Stimulated activated CD8-positive, alpha-beta memory T cell treated with anti-CD3 and anti-CD28 coated beads, Interleukin-15, amount 100 ng/mL, for 4 hours (primary cell): ENCODE data around the gene ARHGEF10L.

Experiments used
- DNase-seq, 2 donors: peaks; one replicate each; pipeline ENCODE4 v3.0.0-alpha.2; 2020; ENCODE audit warnings: low read depth in 2 of 2

Gene ARHGEF10L

GRCh38 chr1:17569200-17570139 is 30.0 kb downstream of the ARHGEF10L start:
- no peak for DNase-seq

DNA sequence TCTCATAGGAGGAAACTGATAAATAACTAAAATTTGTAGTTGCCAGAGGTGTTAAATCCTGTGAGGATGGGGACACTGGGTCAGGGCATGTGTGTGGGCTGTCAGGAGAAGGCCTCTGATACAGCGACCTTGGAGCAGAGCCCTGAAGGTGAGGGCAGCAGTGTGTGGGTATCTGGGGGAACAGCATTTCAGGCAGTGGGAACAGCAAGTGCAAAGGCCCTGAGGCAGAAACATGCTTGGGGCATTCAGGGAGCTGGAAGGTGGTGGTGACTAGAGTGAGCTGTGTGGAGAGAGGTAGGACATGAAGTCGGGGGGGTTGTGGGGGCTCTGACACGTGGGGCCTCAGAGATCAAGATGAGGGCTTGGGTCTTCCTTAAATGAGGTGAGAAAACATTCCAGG is 30.7 kb downstream of the ARHGEF10L start:
- no peak for DNase-seq

DNA sequence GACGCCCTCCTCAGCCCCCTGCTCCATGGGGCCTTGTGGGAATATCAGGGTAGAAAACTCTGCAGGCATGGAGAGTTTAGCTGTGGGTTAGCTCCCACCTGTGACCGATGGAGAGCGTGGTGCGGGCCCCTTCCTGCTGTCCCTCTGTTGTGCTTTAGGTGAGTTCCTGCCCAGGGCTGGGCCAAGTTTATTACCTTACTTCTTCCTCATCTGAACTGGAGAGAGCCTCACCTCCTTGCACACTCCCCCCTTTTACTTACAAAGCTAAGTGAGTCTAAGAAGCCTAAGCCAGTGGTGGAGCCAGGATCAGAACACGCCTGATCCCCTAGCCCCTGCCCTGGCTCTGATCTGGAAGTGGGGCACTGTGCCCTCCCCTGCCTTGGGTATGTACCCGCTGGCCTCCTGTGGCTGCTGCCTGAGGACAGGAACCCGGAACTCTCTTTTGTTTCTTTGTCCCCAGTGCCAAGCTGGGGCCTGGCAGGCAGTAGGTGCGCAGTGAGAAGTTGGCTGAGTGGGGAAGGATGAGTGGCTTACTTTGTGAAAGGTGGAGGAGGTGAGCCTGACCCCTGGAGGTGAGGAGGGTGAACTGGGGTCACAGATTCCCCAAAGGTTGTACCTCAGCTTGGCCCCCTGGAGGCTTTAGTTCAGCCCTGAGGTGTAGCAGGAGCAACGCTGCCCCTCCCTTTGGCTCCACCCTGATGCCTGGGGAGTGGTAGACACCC is 32.9 kb downstream of the ARHGEF10L start:
- DNase-seq: no peak

DNA sequence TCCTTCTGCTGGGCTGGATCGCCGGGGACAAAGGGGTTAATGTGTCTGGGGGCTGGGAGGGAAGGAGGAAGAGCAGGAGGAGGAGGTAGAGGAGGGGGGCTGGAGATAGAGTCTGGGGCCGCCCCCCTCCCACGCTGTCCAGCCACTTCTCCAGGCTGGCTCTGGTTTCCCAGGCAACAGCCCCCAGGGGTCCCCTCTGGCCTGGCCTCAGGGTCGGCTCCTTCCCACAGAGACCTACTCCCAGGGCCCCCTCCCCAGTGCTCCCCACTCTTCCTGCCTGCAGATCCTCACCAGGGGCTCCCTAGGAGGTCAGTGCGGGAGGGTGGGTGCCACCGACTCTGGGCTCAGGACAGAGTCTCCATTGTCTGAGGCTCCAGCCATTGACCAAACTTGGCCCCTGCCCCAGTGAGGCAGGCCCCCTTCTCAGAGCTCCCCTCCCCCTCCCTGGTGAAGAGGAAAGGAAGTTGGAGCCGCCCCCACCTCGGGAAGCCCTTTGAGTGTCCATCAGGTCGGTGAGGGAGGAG is 34.1 kb downstream of the ARHGEF10L start:
- DNase-seq: no peak

- no peak for DNase-seq
Observed at GRCh38 chr1:17574516-17574915, 35.0 kb downstream of the ARHGEF10L start.

DNA sequence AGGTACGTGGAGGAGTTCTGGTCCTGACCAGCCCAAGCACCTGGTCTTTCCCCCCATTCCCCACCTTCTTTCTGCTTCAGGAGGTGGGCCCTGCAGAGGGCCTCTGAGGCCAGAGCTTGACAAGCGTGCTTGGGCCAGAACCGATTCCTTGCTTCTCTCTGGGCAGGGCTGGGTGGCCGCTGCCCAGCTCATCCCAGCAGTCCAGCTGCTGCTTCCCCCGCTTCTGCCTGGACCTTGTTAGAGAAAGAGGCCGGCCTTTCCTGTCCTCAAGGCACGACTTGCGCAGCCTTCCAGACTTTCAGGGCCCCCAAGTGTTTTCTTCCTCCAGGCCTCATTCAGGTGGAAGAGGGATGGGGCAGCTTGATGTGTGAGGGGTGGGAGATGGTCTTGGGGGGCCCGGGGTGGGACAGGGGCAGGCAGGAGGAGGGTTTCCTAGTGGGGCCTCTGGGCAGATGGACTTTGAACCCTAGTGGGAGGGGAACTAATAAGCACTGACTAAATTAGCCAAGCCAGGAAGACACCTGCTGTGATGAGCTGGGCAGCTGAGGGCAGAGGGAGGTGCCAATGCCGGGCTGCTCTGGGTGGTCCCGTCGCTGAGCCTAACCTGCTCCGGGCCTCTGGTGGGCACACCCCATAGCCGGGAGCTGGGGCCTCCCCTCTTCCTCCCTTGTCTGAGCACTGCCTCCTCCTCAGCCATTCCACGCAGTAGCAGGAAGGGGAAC is 36.5 kb downstream of the ARHGEF10L start:
- DNase-seq: no peak

- no peak for DNase-seq
Observed at GRCh38 chr1:17576519-17576853, 37.0 kb downstream of the ARHGEF10L start.

- no peak for DNase-seq
Observed at GRCh38 chr1:17577907-17578297, 38.4 kb downstream of the ARHGEF10L start.

- no peak for DNase-seq
Observed at GRCh38 chr1:17579951-17580939, 40.7 kb downstream of the ARHGEF10L start.

- no peak for DNase-seq
Observed at GRCh38 chr1:17581389-17582123, 42.1 kb downstream of the ARHGEF10L start.

DNA sequence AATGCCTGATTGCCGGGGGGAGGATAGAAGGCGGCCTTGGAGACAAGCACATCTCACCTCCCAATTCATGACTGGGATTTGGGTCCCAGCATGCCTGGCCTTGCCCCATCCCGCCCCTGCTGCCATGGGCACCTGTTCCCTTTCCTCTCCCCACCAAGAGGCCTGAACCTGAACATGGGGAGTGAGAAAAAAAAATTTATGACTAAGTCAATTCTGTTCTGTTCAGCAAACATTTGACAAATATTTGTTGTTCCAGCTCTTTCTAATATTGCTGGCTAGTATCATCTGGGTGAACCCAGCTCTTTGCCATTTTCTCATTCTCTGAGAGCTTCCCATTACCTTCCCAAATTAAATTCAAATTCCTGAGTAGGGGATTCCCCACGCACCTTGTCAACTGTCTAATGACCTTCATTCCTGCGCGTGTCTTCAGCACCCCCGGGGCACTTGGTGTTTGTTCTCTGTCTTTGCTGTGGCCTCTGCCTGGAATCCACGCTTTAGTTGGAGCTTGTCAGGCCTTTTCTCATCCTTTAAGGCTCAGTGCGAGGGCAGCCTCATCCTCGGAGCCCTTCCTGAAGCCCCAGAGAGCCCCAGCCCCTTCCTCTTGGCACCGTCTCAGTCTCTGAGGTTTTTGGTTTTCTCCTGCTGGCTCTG is 42.8 kb downstream of the ARHGEF10L start:
- DNase-seq: no peak

DNA sequence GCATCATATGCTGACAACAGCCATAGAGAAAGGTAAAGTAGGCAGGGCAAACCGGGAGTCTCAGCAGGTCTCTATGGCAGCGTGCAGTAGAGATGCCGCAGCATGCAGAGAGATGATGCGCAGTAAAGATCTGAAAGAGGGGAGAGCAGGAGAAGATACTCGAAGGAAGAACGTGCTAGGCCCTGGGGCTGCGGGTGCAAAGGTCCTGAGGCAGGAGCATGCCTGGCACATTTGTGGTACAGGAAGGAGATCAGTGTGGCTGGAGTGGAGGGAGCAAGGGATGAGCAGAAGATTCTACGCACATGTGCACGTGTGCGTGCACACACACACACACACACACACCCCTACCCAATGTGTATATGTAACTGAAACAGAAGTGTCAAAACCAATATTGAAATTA is 45.0 kb downstream of the ARHGEF10L start:
- DNase-seq: no peak

DNA sequence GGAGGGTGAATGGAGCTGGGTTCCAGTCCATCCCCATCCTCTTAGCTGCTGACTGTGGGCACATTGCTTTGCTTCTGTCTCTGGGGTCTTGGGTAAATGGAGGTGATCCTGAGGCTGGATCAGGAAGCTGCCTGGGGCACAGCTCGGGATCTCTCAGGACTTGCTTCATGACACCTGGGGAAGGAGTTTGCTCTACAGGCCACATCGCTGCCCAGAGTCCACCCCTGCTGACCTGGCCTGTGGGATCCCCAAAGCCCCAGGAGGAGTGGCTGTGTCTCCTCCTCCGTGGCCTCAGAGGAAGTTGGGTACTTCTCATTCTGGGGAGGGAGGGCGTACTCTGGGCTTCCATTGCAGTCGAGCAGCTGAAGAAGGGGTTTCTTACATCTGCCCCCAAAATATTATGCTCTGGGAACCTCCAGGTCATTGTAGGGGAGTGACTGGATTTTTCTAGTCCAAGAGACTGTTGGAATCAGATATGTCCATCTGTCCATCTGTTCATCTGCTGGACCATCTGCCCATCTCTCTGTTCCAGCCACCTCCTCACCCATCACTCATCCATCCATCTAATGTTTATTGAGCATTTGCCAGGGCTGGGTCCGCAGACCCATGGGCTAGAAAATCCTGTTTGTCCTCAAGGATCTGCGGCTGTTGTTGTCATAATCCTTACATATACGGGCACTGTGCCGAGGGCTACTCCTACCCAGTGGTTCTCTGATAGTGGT is 45.9 kb downstream of the ARHGEF10L start:
- no peak for DNase-seq

DNA sequence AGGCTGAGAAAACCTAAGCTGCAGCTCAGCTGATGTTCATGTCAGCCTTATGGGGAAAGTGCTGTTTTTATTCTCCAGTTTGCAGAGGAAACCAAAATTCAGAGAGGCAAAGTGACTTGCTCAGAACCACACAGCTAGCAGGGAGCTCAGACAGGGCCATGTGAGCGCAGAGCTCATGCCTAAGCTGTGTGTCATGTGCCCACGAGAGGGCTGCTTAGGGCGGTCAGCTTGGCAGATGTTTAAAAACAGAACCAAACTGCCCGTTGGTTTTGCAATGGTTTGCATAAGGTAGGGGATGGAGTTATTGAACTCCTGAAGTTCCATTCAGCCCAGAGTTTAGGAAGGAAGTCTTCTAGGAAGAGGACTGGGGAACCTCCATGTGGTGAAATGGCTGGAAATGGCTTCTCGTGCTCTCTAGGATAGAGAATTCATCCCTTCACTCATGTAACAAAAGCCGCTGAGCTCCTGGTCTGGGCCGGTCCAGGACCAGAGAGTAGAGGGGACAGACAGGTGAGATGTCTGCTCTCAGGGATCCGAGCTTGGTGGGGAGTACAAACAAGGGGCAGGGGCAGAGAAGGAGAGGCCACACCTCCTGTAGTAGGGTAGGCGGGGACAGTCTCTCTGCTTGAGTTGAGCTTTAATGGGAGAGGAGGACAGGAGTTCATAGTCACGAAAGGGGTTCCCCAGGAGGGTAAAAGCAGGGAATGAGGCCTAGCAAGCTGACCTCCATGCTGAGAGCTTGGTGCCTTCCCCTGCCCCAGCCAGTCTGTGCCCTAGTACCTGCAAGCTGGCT is 46.9 kb downstream of the ARHGEF10L start:
- no peak for DNase-seq

DNA sequence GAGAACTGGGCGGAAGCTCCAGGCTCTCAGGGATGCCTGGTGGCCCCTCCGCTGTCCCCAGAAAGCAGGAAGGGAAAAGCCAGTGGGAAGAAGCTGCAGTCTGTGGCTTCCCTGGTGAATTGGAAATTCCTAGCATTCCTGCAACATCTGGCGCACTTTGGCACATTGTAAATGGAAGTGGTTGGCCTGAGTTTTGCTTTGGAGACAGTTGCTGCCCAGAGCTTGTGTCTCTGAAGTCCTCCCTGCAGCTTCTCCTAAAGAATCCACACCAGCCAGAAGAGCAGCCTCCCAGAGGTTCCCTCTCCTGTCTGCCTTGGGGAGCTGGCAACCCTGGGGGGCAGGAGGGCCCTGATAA is 48.2 kb downstream of the ARHGEF10L start:
- no peak for DNase-seq

- no peak for DNase-seq
Observed at GRCh38 chr1:17588048-17588871, 48.8 kb downstream of the ARHGEF10L start.

DNA sequence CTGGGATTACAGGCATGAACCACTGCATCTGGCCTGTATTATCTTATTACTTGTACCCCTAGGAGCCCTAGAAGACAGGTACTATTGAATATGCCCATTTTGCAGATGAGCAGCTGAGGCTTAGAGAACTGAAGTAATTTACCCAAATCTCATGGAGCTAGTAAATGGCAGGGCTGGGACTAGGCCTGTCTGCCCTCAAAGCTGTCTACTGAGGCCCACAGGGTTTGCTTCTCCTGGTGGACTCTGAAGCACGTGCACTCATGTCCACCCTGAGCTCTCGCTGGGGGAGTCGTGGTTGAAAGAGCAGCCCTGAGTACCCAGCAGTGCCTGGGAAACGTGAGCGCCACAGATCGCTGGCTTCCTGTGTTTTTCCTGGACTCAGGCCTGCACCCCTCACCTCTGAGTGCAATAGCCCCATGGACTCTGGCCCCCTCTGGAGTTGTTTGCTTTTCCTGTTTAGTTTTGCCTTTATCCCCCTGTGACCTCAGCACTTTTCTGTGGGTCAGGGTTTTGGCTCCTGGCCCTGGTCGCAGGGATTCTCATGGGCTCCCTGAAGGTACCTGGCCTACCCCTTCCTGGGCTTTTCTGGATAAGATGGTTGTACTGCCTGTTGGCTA is 52.4 kb downstream of the ARHGEF10L start:
- no peak for DNase-seq
